NCI-H345 treated with DMSO at 0.1 percent for 48 hours (cell line): ENCODE measurements around the gene CST4.
A peak's percentile ranks its signal among the peaks of the same experiment; 100 is the strongest.
"Not testable (repeated sequence)": the region's sequence is repeated elsewhere in the genome, so short reads cannot be mapped to it uniquely, and the experiment has no call there.

Experiments
- DNase-seq: peaks from one replicate; lab custom pipeline; 2025; ENCODE audit not compliant: unreplicated experiment; lab: John Stamatoyannopoulos, UW

CST4 gene

GRCh38 chr20:23688684-23689398, at the start of gene CST4:
TSS of gene CST4 (minus strand) at chr20:23689038. CDS start at chr20:23688969, 69 bp downstream.
- not testable (repeated sequence) for DNase-seq

GRCh38 chr20:23735391-23735790, 46.6 kb upstream of the CST4 start:
- not testable (repeated sequence) for DNase-seq

- DNase-seq, result not testable (repeated sequence)
These were observed 46.1 kb upstream of the CST4 start for GRCh38 chr20:23734949-23735348.

- DNase-seq, result not testable (repeated sequence)
These were observed 45.6 kb upstream of the CST4 start for GRCh38 chr20:23734440-23734839.

GRCh38 chr20:23727016-23727415, 38.2 kb upstream of the CST4 start:
- no peak for DNase-seq

- DNase-seq, result no peak
These were observed 36.3 kb upstream of the CST4 start for GRCh38 chr20:23725102-23725501.

- peak; percentile 6 for DNase-seq
These were observed 34.9 kb upstream of the CST4 start for GRCh38 chr20:23723659-23724307.

GRCh38 chr20:23722851-23723250, 34.0 kb upstream of the CST4 start:
- not testable (repeated sequence) for DNase-seq

- DNase-seq, result no peak
These were observed 33.1 kb upstream of the CST4 start for GRCh38 chr20:23721962-23722361.

- DNase-seq, result not testable (repeated sequence)
These were observed 30.5 kb upstream of the CST4 start for GRCh38 chr20:23719351-23719750.

GRCh38 chr20:23711778-23712177, 22.9 kb upstream of the CST4 start:
- DNase-seq, result not testable (repeated sequence)

- DNase-seq, result no peak
These were observed 21.9 kb upstream of the CST4 start for GRCh38 chr20:23710771-23711170.

GRCh38 chr20:23705895-23706294, 17.1 kb upstream of the CST4 start:
- DNase-seq, result no peak

- DNase-seq, result no peak
These were observed 13.2 kb upstream of the CST4 start for GRCh38 chr20:23702021-23702420.

GRCh38 chr20:23700931-23701330, 12.1 kb upstream of the CST4 start:
- no peak for DNase-seq

GRCh38 chr20:23697947-23698346, 9.1 kb upstream of the CST4 start:
- no peak for DNase-seq

GRCh38 chr20:23695068-23695395, 6.2 kb upstream of the CST4 start:
- peak; percentile 6 for DNase-seq

- not testable (repeated sequence) for DNase-seq
These were observed 5.6 kb upstream of the CST4 start for GRCh38 chr20:23694178-23695067.

- not testable (repeated sequence) for DNase-seq
These were observed 4.1 kb upstream of the CST4 start for GRCh38 chr20:23692725-23693619.

GRCh38 chr20:23691675-23692074, 2.8 kb upstream of the CST4 start:
- no peak for DNase-seq

GRCh38 chr20:23690581-23690980, 1.7 kb upstream of the CST4 start:
- no peak for DNase-seq
